ENCODE measurements around the gene SLC12A8.

Gene SLC12A8

DNA sequence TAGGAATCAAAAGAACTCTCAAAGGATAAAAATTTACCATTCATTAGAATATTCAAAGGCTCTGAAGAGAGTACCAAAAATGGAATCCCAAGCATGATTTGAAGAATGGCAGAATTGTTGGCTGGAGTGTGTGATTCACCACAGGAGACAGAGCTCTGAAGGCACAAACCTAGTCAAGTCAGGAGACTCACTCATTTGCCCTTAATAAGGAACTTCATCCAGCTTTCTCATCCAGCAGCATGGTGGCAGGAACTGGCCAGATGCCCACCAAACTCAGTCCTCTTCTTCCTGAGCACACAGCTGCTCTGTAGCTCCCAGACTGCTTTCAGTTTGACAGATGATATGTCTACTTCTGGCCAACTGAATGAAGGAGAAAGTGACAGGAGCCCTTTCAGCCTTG lies 140.2 kb downstream of the SLC12A8 start:
- peak in 2 of 3 donors; percentile 24 to 26 for DNase-seq
- POLR2A ChIA-PET: no interaction called here
- H3K4me3 ChIP-seq (ENCODE audit: control insufficient read depth in 1 of 7, extremely low read depth in 1 of 7, insufficient read depth in 4 of 7, low read depth in 2 of 7, low read length in 6 of 7): no peak overlapping the region
- no peaks in the 10 kb centered on the region for H3K36me3 ChIP-seq (ENCODE audit: control insufficient read depth in 4 of 4, insufficient read depth in 4 of 4, low read length in 3 of 4)
- H3K27ac ChIP-seq (ENCODE audit: insufficient read depth in 1 of 2, low read depth in 1 of 2, low read length in 2 of 2, poor library complexity in 1 of 2, severe bottlenecking in 2 of 2): no peak overlapping the region
- H3K4me1 ChIP-seq (ENCODE audit: control extremely low read depth in 1 of 4, control insufficient read depth in 4 of 4, insufficient read depth in 4 of 4, low read length in 3 of 4): peaks cover 0 to 21% (median 8%) of the 10 kb centered on the region in 4 experiments
- no peaks in the 10 kb centered on the region for H3K9me3 ChIP-seq (ENCODE audit: control extremely low read depth in 1 of 5, control insufficient read depth in 4 of 5, insufficient read depth in 2 of 5, low read depth in 1 of 5, low read length in 4 of 5)
- H3K27me3 ChIP-seq (replicated peaks in 2 of 5; ENCODE audit: control insufficient read depth in 4 of 5, insufficient read depth in 5 of 5, low read length in 4 of 5): no peaks in the 10 kb centered on the region
- CTCF ChIA-PET: interaction anchor here (1.1 to 1.5 kb wide), 2 partner anchors 14 to 368 kb away, joined by 3 read pairs; no protein-coding TSS in a partner anchor

DNA sequence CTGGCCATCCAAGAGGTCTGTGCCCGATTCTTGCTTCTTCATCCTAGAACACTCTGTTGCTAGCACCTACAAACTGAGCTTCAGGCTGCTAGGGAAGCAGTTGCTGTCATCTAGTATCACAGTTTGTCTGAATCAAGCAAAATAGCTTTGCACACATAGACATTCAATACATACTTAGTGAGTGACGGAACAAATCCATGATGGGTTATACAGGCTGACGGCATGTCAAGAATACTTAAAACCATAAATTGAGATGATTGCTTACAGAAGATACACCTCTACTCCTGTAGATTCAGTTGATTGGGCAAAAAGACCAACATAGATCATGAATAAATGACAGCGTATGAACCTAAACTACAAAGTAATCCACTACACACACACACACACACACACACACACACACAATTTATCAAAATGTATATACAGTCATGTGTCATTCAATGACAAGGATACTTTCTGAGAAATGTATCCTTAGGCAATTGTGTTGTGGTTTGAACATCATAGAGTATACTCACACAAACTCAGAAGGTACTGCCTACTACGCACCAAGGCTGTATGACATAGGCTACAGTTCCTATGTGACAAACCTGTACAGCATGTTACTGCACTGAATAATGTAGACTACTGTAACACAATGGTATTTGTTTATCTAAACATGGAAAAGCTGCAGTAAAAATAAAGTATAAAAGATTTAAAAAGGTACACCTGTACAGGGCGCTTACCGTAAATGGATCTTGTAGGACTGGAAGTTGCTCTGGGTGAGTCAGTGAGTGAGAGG lies 142.4 kb downstream of the SLC12A8 start:
- ChIA-PET CTCF (interaction anchor here (1.2 kb wide), 1 partner anchor 12 kb away, joined by 3 read pairs; no protein-coding TSS in a partner anchor), POLR2A (no interaction called here)
- no peaks in the 10 kb centered on the region for H3K9me3 ChIP-seq (ENCODE audit: control extremely low read depth in 1 of 5, control insufficient read depth in 4 of 5, insufficient read depth in 2 of 5, low read depth in 1 of 5, low read length in 4 of 5)
- 91% methylated on average over 5 of the region's 7 CpGs for WGBS (ENCODE audit: insufficient coverage)
- no peak overlapping the region for H3K27ac ChIP-seq (ENCODE audit: insufficient read depth in 1 of 2, low read depth in 1 of 2, low read length in 2 of 2, poor library complexity in 1 of 2, severe bottlenecking in 2 of 2)
- H3K36me3 ChIP-seq (ENCODE audit: control insufficient read depth in 4 of 4, insufficient read depth in 4 of 4, low read length in 3 of 4): no peaks in the 10 kb centered on the region
- no peak overlapping the region for H3K4me3 ChIP-seq (ENCODE audit: control insufficient read depth in 1 of 7, extremely low read depth in 1 of 7, insufficient read depth in 4 of 7, low read depth in 2 of 7, low read length in 6 of 7)
- peaks cover 0 to 21% (median 8%) of the 10 kb centered on the region in 4 experiments for H3K4me1 ChIP-seq (ENCODE audit: control extremely low read depth in 1 of 4, control insufficient read depth in 4 of 4, insufficient read depth in 4 of 4, low read length in 3 of 4)
- no peak for DNase-seq
- H3K27me3 ChIP-seq (replicated peaks in 2 of 5; ENCODE audit: control insufficient read depth in 4 of 5, insufficient read depth in 5 of 5, low read length in 4 of 5): no peaks in the 10 kb centered on the region

DNA sequence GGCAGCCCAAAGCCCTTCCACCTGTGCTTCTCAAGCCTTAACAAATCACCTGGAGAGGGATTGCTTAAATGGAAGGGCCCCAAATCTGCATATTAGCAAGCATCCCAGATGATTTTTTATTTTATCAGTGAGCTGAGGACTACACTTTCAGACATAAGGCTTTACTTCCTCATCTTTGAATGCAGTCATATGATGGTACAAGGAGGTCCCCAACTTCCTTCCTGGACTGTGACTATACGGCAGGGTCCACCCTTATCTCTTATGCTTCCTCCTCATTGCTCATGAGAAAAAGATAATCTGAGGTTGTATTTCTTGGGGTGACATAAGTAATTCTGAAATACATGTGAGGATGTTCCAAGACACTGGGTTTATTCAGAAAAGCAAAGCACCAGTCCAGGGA lies 143.1 kb downstream of the SLC12A8 start:
- Histone ChIP-seq H3K4me1 (ENCODE audit: control extremely low read depth in 1 of 4, control insufficient read depth in 4 of 4, insufficient read depth in 4 of 4, low read length in 3 of 4) (peaks cover 0 to 21% (median 8%) of the 10 kb centered on the region in 4 experiments), H3K27me3 (replicated peaks in 2 of 5; ENCODE audit: control insufficient read depth in 4 of 5, insufficient read depth in 5 of 5, low read length in 4 of 5) (no peaks in the 10 kb centered on the region), H3K9me3 (ENCODE audit: control extremely low read depth in 1 of 5, control insufficient read depth in 4 of 5, insufficient read depth in 2 of 5, low read depth in 1 of 5, low read length in 4 of 5) (no peaks in the 10 kb centered on the region), H3K36me3 (ENCODE audit: control insufficient read depth in 4 of 4, insufficient read depth in 4 of 4, low read length in 3 of 4) (no peaks in the 10 kb centered on the region), H3K4me3 (ENCODE audit: control insufficient read depth in 1 of 7, extremely low read depth in 1 of 7, insufficient read depth in 4 of 7, low read depth in 2 of 7, low read length in 6 of 7) (no peak overlapping the region), H3K27ac (ENCODE audit: insufficient read depth in 1 of 2, low read depth in 1 of 2, low read length in 2 of 2, poor library complexity in 1 of 2, severe bottlenecking in 2 of 2) (no peak overlapping the region)
- POLR2A ChIA-PET: no interaction called here
- CTCF ChIA-PET: interaction anchor here (1.2 kb wide), 1 partner anchor 11 kb away, joined by 3 read pairs; no protein-coding TSS in a partner anchor
- no CpG with 5 or more reads among the region's 1 CpG for WGBS (ENCODE audit: insufficient coverage)
- DNase-seq: peak; percentile 39 to 89 (median 73)

DNA sequence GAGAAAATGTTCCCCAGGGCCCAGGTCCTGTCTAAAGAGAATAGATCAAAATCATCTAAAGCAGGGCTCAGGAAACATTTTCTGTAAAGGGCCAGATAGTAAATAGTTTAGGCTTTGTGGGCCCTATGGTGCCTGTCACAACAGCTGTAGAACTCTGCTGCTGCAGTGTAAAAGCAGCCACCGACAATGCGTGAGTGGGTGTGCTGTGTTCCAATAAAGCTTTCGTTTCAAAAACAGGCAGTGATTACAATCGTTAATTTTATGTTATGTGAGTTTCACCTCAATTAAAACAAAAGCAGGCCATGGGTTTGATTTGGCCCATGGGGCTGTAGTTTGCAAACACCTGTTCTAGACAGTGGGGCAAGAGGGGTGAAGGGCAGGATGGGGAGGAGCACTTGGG lies 144.3 kb downstream of the SLC12A8 start:
- no peaks in the 10 kb centered on the region for H3K36me3 ChIP-seq (ENCODE audit: control insufficient read depth in 4 of 4, insufficient read depth in 4 of 4, low read length in 3 of 4)

DNA sequence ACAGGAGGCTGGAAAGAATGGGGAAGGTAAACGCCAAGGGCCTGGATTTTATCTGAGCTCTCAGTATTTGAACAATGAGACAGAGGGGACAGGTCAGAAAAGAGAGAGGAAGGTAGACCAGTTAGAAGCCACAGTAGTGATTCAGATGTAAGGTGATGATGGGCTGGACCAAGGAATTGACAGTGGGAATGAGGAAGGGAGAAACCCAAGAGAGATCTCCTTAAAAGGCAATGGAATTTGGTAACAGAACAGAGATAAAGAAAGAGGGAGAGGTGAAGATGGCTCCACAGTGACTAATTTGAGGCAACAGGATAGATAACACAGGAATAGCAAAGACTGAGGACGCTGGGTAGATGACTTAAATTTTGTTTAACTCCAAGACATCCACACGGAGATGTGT lies 145.3 kb downstream of the SLC12A8 start:
- Histone ChIP-seq H3K27me3 (replicated peaks in 2 of 5; ENCODE audit: control insufficient read depth in 4 of 5, insufficient read depth in 5 of 5, low read length in 4 of 5) (peaks cover 0 to 4% (median 0%) of the 10 kb centered on the region in 5 experiments), H3K27ac (ENCODE audit: insufficient read depth in 1 of 2, low read depth in 1 of 2, low read length in 2 of 2, poor library complexity in 1 of 2, severe bottlenecking in 2 of 2) (no peak overlapping the region), H3K4me1 (ENCODE audit: control extremely low read depth in 1 of 4, control insufficient read depth in 4 of 4, insufficient read depth in 4 of 4, low read length in 3 of 4) (peaks cover 0 to 19% (median 8%) of the 10 kb centered on the region in 4 experiments), H3K4me3 (ENCODE audit: control insufficient read depth in 1 of 7, extremely low read depth in 1 of 7, insufficient read depth in 4 of 7, low read depth in 2 of 7, low read length in 6 of 7) (no peak overlapping the region), H3K9me3 (ENCODE audit: control extremely low read depth in 1 of 5, control insufficient read depth in 4 of 5, insufficient read depth in 2 of 5, low read depth in 1 of 5, low read length in 4 of 5) (peaks cover 0 to 2% (median 0%) of the 10 kb centered on the region in 5 experiments), H3K36me3 (ENCODE audit: control insufficient read depth in 4 of 4, insufficient read depth in 4 of 4, low read length in 3 of 4) (no peaks in the 10 kb centered on the region)
- 100% methylated on average over 1 of the region's 3 CpGs for WGBS (ENCODE audit: insufficient coverage)
- POLR2A ChIA-PET: no interaction called here
- CTCF ChIA-PET: no interaction called here
- no peak for DNase-seq

More for the DNA sequence above, 144.3 kb downstream of the SLC12A8 start:
- ChIA-PET POLR2A (no interaction called here), CTCF (no interaction called here)
- Histone ChIP-seq H3K4me3 (ENCODE audit: control insufficient read depth in 1 of 7, extremely low read depth in 1 of 7, insufficient read depth in 4 of 7, low read depth in 2 of 7, low read length in 6 of 7) (no peak overlapping the region), H3K4me1 (ENCODE audit: control extremely low read depth in 1 of 4, control insufficient read depth in 4 of 4, insufficient read depth in 4 of 4, low read length in 3 of 4) (peaks cover 0 to 21% (median 8%) of the 10 kb centered on the region in 4 experiments), H3K27me3 (replicated peaks in 2 of 5; ENCODE audit: control insufficient read depth in 4 of 5, insufficient read depth in 5 of 5, low read length in 4 of 5) (no peaks in the 10 kb centered on the region), H3K27ac (ENCODE audit: insufficient read depth in 1 of 2, low read depth in 1 of 2, low read length in 2 of 2, poor library complexity in 1 of 2, severe bottlenecking in 2 of 2) (no peak overlapping the region), H3K9me3 (ENCODE audit: control extremely low read depth in 1 of 5, control insufficient read depth in 4 of 5, insufficient read depth in 2 of 5, low read depth in 1 of 5, low read length in 4 of 5) (peaks cover 0 to 2% (median 0%) of the 10 kb centered on the region in 5 experiments)
- 100% methylated on average over 3 of the region's 4 CpGs for WGBS (ENCODE audit: insufficient coverage)
- no peak for DNase-seq

DNA sequence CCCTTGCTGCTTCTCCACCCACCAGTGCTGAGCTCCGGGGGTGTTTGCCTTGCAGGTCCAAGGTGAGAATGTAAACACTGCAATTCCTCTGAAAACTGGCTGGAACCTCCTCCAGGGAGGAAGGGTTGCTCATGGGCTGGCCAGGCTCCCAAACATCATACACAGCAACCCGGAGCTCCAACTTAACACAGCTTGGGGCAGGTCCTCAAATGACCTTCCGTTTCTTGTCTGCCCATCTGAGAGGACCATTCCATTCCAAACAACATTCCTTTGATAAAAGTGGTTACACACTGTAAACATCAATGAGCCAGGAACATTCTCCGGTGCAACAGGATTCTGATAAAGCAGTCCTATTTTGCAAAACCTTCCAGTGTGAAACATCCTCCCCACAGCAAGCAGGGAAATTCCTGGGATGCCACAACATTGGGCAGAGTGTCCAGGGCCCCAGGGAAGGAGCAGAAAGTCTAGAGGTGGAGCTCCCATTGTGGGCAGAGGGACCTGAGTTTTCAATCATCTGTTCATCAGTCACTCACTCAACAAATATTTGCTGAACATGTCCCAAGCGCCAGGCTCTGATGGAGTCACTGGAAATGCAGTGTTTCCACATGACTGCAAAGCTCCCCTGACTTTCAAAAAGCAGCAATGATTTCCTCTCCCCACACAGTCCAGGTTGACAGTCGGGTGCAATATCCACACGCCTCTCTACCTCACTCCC lies 149.5 kb downstream of the SLC12A8 start:
- 93% methylated on average over 7 of the region's 7 CpGs for WGBS (ENCODE audit: insufficient coverage)
- no peaks in the 10 kb centered on the region for H3K4me1 ChIP-seq (ENCODE audit: control extremely low read depth in 1 of 4, control insufficient read depth in 4 of 4, insufficient read depth in 4 of 4, low read length in 3 of 4)
- ChIA-PET POLR2A (no interaction called here), CTCF (no interaction called here)
- H3K27me3 ChIP-seq (replicated peaks in 2 of 5; ENCODE audit: control insufficient read depth in 4 of 5, insufficient read depth in 5 of 5, low read length in 4 of 5): peaks cover 0 to 4% (median 0%) of the 10 kb centered on the region in 5 experiments
- no peaks in the 10 kb centered on the region for H3K36me3 ChIP-seq (ENCODE audit: control insufficient read depth in 4 of 4, insufficient read depth in 4 of 4, low read length in 3 of 4)
- H3K27ac ChIP-seq (ENCODE audit: insufficient read depth in 1 of 2, low read depth in 1 of 2, low read length in 2 of 2, poor library complexity in 1 of 2, severe bottlenecking in 2 of 2): no peak overlapping the region
- peaks cover 0 to 2% (median 0%) of the 10 kb centered on the region in 5 experiments for H3K9me3 ChIP-seq (ENCODE audit: control extremely low read depth in 1 of 5, control insufficient read depth in 4 of 5, insufficient read depth in 2 of 5, low read depth in 1 of 5, low read length in 4 of 5)
- H3K4me3 ChIP-seq (ENCODE audit: control insufficient read depth in 1 of 7, extremely low read depth in 1 of 7, insufficient read depth in 4 of 7, low read depth in 2 of 7, low read length in 6 of 7): no peak overlapping the region
- no peak for DNase-seq

DNA sequence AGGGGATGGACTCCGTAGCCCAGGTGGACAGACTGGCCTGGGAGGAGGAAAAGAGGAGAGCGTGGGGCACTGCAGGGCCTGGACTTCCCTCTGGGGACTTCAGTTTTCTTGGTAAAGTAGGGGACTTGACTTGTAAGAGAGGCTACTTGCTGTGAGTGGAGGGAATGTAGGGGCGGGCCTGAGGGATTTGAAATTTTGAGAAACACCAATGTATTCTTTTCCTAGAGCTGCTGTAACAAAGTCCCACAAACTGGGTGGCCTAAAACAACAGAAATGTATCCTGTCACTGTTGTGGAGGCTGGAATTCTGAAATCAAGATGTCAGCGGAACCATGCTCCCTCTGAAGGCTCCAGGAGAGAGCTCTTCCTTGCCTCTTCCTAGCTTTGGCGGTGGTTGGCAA lies 150.9 kb downstream of the SLC12A8 start:
- Histone ChIP-seq H3K4me1 (ENCODE audit: control extremely low read depth in 1 of 4, control insufficient read depth in 4 of 4, insufficient read depth in 4 of 4, low read length in 3 of 4) (no peaks in the 10 kb centered on the region), H3K9me3 (ENCODE audit: control extremely low read depth in 1 of 5, control insufficient read depth in 4 of 5, insufficient read depth in 2 of 5, low read depth in 1 of 5, low read length in 4 of 5) (peaks cover 0 to 2% (median 0%) of the 10 kb centered on the region in 5 experiments), H3K36me3 (ENCODE audit: control insufficient read depth in 4 of 4, insufficient read depth in 4 of 4, low read length in 3 of 4) (no peaks in the 10 kb centered on the region), H3K4me3 (ENCODE audit: control insufficient read depth in 1 of 7, extremely low read depth in 1 of 7, insufficient read depth in 4 of 7, low read depth in 2 of 7, low read length in 6 of 7) (no peak overlapping the region), H3K27me3 (replicated peaks in 2 of 5; ENCODE audit: control insufficient read depth in 4 of 5, insufficient read depth in 5 of 5, low read length in 4 of 5) (peaks cover 0 to 4% (median 0%) of the 10 kb centered on the region in 5 experiments), H3K27ac (ENCODE audit: insufficient read depth in 1 of 2, low read depth in 1 of 2, low read length in 2 of 2, poor library complexity in 1 of 2, severe bottlenecking in 2 of 2) (no peak overlapping the region)
- 100% methylated on average over 5 of the region's 5 CpGs for WGBS (ENCODE audit: insufficient coverage)
- ChIA-PET POLR2A (no interaction called here), CTCF (no interaction called here)
- no peak for DNase-seq
